Measurements from ENCODE around the gene NFKBIE. TPM values are rescaled to one million over a fixed set of nuclear protein-coding genes. Genes with fewer than 3 reads are reported as not detected.
A peak's percentile ranks its signal among the peaks of the same experiment; 100 is the strongest.

The NFKBIE gene
- polyA plus RNA-seq, 1 donor (not counting 4 experiments of a cell fraction or from before 2014, with no cell fraction given), result 7.3 TPM

GRCh38 chr6:44271914-44272313, 6.6 kb upstream of the NFKBIE start:
- dilution Hi-C loops (cut with MboI; ENCODE audit: extremely low pct_ligation_motif_present, low sequenced_read_pairs), result no loop called here
- Histone ChIP-seq H3K9me1 (ENCODE audit: control insufficient read depth, extremely low read depth, insufficient read depth, low read length) (no peaks in the 10 kb centered on the region), H3K4me2 (ENCODE audit: control insufficient read depth, extremely low read depth, insufficient read depth, low read depth, low read length) (no peak overlapping the region), H3K36me3 (ENCODE audit: control insufficient read depth in 2 of 2, extremely low read depth in 1 of 2, insufficient read depth in 2 of 2, low read length in 2 of 2) (no peaks in the 10 kb centered on the region), H2AFZ (ENCODE audit: control insufficient read depth, low read length) (no peak overlapping the region), H3K9ac (ENCODE audit: control insufficient read depth, extremely low read depth, insufficient read depth, low read length) (no peak overlapping the region), H3K27me3 (ENCODE audit: control insufficient read depth, extremely low read depth, insufficient read depth, low read length) (peaks cover 68% of the 10 kb centered on the region), H3K4me1 (ENCODE audit: control insufficient read depth, extremely low read depth, insufficient read depth, low read length) (peaks cover 7% of the 10 kb centered on the region), H3K79me2 (ENCODE audit: control insufficient read depth, insufficient read depth, low read length) (no peaks in the 10 kb centered on the region), H3K4me3 (ENCODE audit: control insufficient read depth in 2 of 3, extremely low read depth in 1 of 3, insufficient read depth in 2 of 3, low read depth in 1 of 3, low read length in 3 of 3) (no peak overlapping the region), H3K27ac (ENCODE audit: control insufficient read depth, insufficient read depth, low read length) (no peak overlapping the region), H4K20me1 (ENCODE audit: control insufficient read depth, extremely low read depth, insufficient read depth, low read length) (peaks cover 3% of the 10 kb centered on the region), H3K9me3 (ENCODE audit: control insufficient read depth, low read depth, low read length) (no peaks in the 10 kb centered on the region)
- no peak for DNase-seq (ENCODE audit: low read depth, low spot score)
- TF ChIP-seq CTCF (optimal IDR thresholded peaks at IDR 0.05 in 1 of 3, IDR thresholded peaks at IDR 0.05 in 1 of 3, conservative IDR thresholded peaks at IDR 0.05 in 1 of 3; ENCODE audit: extremely low read depth in 1 of 3, insufficient read depth in 2 of 3, low read length in 3 of 3), result no peak
- no peak for TF ChIP-seq EZH2 (IDR thresholded peaks at IDR 0.05; ENCODE audit: low read length)
- no peak for FAIRE-seq

GRCh38 chr6:44271406-44271723, 6.0 kb upstream of the NFKBIE start:
- no peak for FAIRE-seq

More at GRCh38 chr6:44271406-44271723, 6.0 kb upstream of the NFKBIE start:
- Histone ChIP-seq H3K9ac (ENCODE audit: control insufficient read depth, extremely low read depth, insufficient read depth, low read length) (no peak overlapping the region), H3K27ac (ENCODE audit: control insufficient read depth, insufficient read depth, low read length) (no peak overlapping the region), H4K20me1 (ENCODE audit: control insufficient read depth, extremely low read depth, insufficient read depth, low read length) (peaks cover 3% of the 10 kb centered on the region), H2AFZ (ENCODE audit: control insufficient read depth, low read length) (no peak overlapping the region), H3K9me3 (ENCODE audit: control insufficient read depth, low read depth, low read length) (no peaks in the 10 kb centered on the region), H3K4me3 (ENCODE audit: control insufficient read depth in 2 of 3, extremely low read depth in 1 of 3, insufficient read depth in 2 of 3, low read depth in 1 of 3, low read length in 3 of 3) (no peak overlapping the region), H3K4me1 (ENCODE audit: control insufficient read depth, extremely low read depth, insufficient read depth, low read length) (peaks cover 7% of the 10 kb centered on the region), H3K27me3 (ENCODE audit: control insufficient read depth, extremely low read depth, insufficient read depth, low read length) (peaks cover 62% of the 10 kb centered on the region), H3K9me1 (ENCODE audit: control insufficient read depth, extremely low read depth, insufficient read depth, low read length) (no peaks in the 10 kb centered on the region), H3K79me2 (ENCODE audit: control insufficient read depth, insufficient read depth, low read length) (no peaks in the 10 kb centered on the region), H3K4me2 (ENCODE audit: control insufficient read depth, extremely low read depth, insufficient read depth, low read depth, low read length) (no peak overlapping the region), H3K36me3 (ENCODE audit: control insufficient read depth in 2 of 2, extremely low read depth in 1 of 2, insufficient read depth in 2 of 2, low read length in 2 of 2) (no peaks in the 10 kb centered on the region)
- dilution Hi-C loops (cut with MboI; ENCODE audit: extremely low pct_ligation_motif_present, low sequenced_read_pairs), result no loop called here
- no peak for DNase-seq (ENCODE audit: low read depth, low spot score)
- TF ChIP-seq CTCF (optimal IDR thresholded peaks at IDR 0.05 in 1 of 3, IDR thresholded peaks at IDR 0.05 in 1 of 3, conservative IDR thresholded peaks at IDR 0.05 in 1 of 3; ENCODE audit: extremely low read depth in 1 of 3, insufficient read depth in 2 of 3, low read length in 3 of 3) (no peak), EZH2 (IDR thresholded peaks at IDR 0.05; ENCODE audit: low read length) (peak; percentile 78)
